Measurements from ENCODE around the gene PPIG.
"Not testable (repeated sequence)": the region's sequence is repeated elsewhere in the genome, so short reads cannot be mapped to it uniquely, and the experiment has no call there.

- TF ChIP-seq, protein P1, sequence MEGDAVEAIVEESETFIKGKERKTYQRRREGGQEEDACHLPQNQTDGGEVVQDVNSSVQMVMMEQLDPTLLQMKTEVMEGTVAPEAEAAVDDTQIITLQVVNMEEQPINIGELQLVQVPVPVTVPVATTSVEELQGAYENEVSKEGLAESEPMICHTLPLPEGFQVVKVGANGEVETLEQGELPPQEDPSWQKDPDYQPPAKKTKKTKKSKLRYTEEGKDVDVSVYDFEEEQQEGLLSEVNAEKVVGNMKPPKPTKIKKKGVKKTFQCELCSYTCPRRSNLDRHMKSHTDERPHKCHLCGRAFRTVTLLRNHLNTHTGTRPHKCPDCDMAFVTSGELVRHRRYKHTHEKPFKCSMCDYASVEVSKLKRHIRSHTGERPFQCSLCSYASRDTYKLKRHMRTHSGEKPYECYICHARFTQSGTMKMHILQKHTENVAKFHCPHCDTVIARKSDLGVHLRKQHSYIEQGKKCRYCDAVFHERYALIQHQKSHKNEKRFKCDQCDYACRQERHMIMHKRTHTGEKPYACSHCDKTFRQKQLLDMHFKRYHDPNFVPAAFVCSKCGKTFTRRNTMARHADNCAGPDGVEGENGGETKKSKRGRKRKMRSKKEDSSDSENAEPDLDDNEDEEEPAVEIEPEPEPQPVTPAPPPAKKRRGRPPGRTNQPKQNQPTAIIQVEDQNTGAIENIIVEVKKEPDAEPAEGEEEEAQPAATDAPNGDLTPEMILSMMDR (IDR thresholded peaks at IDR 0.05) = not testable (repeated sequence)
- TF ChIP-seq ZFX (IDR thresholded peaks at IDR 0.05; ENCODE audit: borderline replicate concordance) = not testable (repeated sequence)
Observed at GRCh38 chr2:169570752-169571151, 13.4 kb upstream of the PPIG start.
